Calu3 (cell line): ENCODE data around the gene HYAL3. TPM values are rescaled to one million over a fixed set of nuclear protein-coding genes. Genes with fewer than 3 reads are reported as not detected.
A peak's percentile ranks its signal among the peaks of the same experiment; 100 is the strongest.

Experiments used
- BruUV-seq: library from RNA; stranded (reverse); fragments of 400-500 nt; replicated peaks from 2 replicates; lab custom pipeline; 2021; lab: Mats Ljungman, UMichigan
- CTCF ChIA-PET: fragments of 300-600 bp; sonication (Branson Sonifier 250); formaldehyde crosslinking; loops from one replicate; lab custom pipeline; 2022; ENCODE audit warnings: antibody characterized with exemption; lab: Charles Lee
- DNase-seq: peaks from one replicate; pipeline ENCODE4 v3.0.0; 2022
- H3K27ac Mint-ChIP-seq: one replicate; pipeline ENCODE4 v1.8.0; 2022; ENCODE audit warnings: mixed read lengths; ENCODE audit not compliant: unreplicated experiment
- H3K27me3 Mint-ChIP-seq: one replicate; pipeline ENCODE4 v1.8.0; 2022; ENCODE audit warnings: mixed read lengths; ENCODE audit not compliant: unreplicated experiment
- H3K36me3 Mint-ChIP-seq: one replicate; pipeline ENCODE4 v1.8.0; 2022; ENCODE audit warnings: mild to moderate bottlenecking, moderate library complexity, mixed read lengths; ENCODE audit not compliant: insufficient read depth, unreplicated experiment
- H3K4me1 Mint-ChIP-seq: one replicate; pipeline ENCODE4 v1.8.0; 2022; ENCODE audit warnings: mild to moderate bottlenecking, low read depth, mixed read lengths; ENCODE audit not compliant: unreplicated experiment
- H3K4me3 Mint-ChIP-seq: one replicate; pipeline ENCODE4 v1.8.0; 2022; ENCODE audit warnings: mild to moderate bottlenecking, low read depth, moderate library complexity, mixed read lengths; ENCODE audit not compliant: unreplicated experiment
- H3K9me3 Mint-ChIP-seq: one replicate; pipeline ENCODE4 v1.8.0; 2022; ENCODE audit warnings: low read depth, mixed read lengths; ENCODE audit not compliant: unreplicated experiment
- intact Hi-C: fragments of 100-400 bp; cut with micrococcal nuclease; formaldehyde crosslinking; loops from one replicate; pipeline ENCODE4 v1.10.0; 2022; ENCODE audit not compliant: unreplicated experiment
- total RNA-seq: library from RNA; stranded (reverse); gene quantifications from 2 replicates; pipeline ENCODE4 v1.2.3, GENCODE V29; 2022
- TF ChIP-seq, protein P1 (sequence below): fragments of 200-600 bp; IDR thresholded peaks from one replicate; pipeline ENCODE4 v1.8.0; 2022; ENCODE audit warnings: antibody characterized with exemption; ENCODE audit not compliant: unreplicated experiment

The HYAL3 gene
- total RNA-seq, 1 experiment from 2014 or later, result 5.5 TPM

DNA sequence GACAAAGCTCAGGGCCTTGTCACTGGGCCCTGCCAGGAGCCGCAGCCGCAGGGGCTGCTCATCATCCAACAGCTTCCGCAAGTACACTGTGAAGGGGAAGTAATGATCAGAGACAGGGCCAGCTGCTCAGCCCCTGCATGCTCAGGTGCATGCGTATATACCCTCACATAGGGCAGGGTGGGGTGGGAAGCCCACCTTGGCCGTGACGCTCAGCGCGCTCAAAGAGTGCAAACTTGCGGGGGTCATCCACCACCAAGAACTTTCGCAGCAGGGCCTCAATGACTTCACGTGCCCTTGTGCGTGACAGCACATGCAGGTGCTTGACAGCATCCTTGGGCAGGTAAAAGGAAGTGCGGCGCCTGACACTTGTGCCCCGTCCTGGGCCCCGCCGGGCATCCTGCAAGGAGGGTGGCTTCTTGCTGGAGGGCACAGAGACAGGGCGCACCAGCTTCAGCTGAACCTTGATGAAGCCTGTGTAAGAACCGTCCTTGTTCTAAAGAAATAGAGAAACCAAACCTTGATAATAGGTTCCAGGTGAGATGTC, 32.2 kb upstream of the HYAL3 start:
- H3K36me3 Mint-ChIP-seq, result peaks cover 45% of the 10 kb centered on the region
- intact Hi-C loops, result no loop called here
- BruUV-seq, result no TSS peak
- no peaks in the 10 kb centered on the region for H3K27me3 Mint-ChIP-seq
- no peaks in the 10 kb centered on the region for H3K9me3 Mint-ChIP-seq
- DNase-seq, result no peak
- H3K4me3 Mint-ChIP-seq, result no peak overlapping the region
- TF ChIP-seq, protein P1, sequence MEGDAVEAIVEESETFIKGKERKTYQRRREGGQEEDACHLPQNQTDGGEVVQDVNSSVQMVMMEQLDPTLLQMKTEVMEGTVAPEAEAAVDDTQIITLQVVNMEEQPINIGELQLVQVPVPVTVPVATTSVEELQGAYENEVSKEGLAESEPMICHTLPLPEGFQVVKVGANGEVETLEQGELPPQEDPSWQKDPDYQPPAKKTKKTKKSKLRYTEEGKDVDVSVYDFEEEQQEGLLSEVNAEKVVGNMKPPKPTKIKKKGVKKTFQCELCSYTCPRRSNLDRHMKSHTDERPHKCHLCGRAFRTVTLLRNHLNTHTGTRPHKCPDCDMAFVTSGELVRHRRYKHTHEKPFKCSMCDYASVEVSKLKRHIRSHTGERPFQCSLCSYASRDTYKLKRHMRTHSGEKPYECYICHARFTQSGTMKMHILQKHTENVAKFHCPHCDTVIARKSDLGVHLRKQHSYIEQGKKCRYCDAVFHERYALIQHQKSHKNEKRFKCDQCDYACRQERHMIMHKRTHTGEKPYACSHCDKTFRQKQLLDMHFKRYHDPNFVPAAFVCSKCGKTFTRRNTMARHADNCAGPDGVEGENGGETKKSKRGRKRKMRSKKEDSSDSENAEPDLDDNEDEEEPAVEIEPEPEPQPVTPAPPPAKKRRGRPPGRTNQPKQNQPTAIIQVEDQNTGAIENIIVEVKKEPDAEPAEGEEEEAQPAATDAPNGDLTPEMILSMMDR, result no peak
- CTCF ChIA-PET, result no interaction called here
- no peak overlapping the region for H3K27ac Mint-ChIP-seq
- no peaks in the 10 kb centered on the region for H3K4me1 Mint-ChIP-seq

DNA sequence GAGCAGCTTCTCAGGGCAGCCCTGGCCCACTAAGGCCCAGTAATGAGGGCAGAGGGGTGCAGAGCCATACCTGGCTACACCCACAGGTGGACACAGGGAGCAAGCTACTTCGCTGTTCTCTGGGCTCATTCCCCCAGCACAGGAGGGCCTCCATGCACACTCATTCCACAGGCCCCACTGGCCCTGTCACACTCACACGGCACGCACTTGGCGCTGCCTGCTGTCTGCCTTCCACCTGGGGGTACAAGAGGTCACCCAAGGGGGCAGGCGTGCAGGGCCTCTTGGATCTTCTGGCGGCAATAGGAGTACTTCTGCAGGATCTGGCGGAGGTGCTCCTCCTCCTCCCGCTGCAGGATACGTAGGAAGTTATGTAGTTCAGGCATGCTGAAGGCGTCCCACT, 31.1 kb upstream of the HYAL3 start:
- intact Hi-C loops, result no loop called here
- H3K36me3 Mint-ChIP-seq, result peaks cover 35% of the 10 kb centered on the region
- H3K9me3 Mint-ChIP-seq, result no peaks in the 10 kb centered on the region
- TF ChIP-seq, protein P1, result no peak
- DNase-seq, result no peak
- CTCF ChIA-PET, result no interaction called here
- BruUV-seq, result no TSS peak
- H3K4me3 Mint-ChIP-seq, result no peak overlapping the region
- H3K27ac Mint-ChIP-seq, result no peak overlapping the region
- H3K27me3 Mint-ChIP-seq, result no peaks in the 10 kb centered on the region
- no peaks in the 10 kb centered on the region for H3K4me1 Mint-ChIP-seq

DNA sequence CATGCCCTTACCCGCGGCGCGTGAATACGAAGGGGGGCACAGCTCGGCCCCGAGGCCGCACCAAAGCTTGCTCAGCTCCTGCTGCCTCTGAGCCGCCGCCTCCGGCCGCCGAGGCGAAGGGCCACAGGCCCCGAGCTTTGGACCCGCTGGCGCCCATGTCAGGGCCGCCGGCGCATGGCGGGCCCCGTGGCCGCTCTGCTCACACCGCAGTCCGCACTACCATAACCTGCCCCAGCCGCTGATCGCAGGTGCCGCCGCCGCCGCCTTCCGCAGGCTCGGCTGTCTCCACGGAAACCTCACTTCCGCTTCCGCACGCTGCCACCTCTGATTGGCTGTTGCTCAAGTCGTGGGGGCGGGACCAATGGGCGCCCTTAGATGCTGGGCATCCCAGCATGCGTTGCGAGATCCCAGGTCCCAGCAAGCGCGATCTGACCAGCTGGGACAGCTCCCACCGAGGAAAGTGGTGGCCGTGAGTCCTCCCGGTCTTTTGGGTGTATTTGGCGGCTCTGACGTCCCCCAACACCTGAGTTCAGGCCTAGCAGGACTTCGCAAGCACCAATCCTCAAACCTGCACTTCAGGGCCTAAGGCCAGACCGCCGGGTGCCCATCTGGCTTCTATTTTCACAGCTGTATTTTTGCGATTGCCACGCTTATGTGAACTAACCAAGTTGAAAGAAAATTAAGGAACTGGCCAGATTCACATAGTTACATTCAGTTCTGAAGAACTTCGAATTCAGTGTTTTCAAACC, 28.9 kb upstream of the HYAL3 start, which contains the start of gene TUSC2:
TSS of gene TUSC2 (minus strand) at position 281 of the 749 bp plus-strand sequence. CDS start at position 157, 124 bp downstream.
- TF ChIP-seq, protein P1, result no peak
- no peaks in the 10 kb centered on the region for H3K4me1 Mint-ChIP-seq
- intact Hi-C loops, result loop anchor here (10.0 kb wide), 1 partner anchor 53 kb away; the partner anchor contains the start of gene LSMEM2
- peak within 1 kb of the TSS; percentile 82 for H3K4me3 Mint-ChIP-seq
- TSS peak; percentile 91 for BruUV-seq
- DNase-seq, result peak; percentile 96
- peaks cover 36% of the 10 kb centered on the region for H3K36me3 Mint-ChIP-seq
- H3K9me3 Mint-ChIP-seq, result no peaks in the 10 kb centered on the region
- CTCF ChIA-PET, result interaction anchor here (0.9 to 1.8 kb wide), 3 partner anchors 9 to 68 kb away, joined by 3 to 14 read pairs (median 6); partner anchors contain the start of gene IFRD2
- H3K27me3 Mint-ChIP-seq, result no peaks in the 10 kb centered on the region
- peak within 1 kb of the TSS; percentile 64 for H3K27ac Mint-ChIP-seq

DNA sequence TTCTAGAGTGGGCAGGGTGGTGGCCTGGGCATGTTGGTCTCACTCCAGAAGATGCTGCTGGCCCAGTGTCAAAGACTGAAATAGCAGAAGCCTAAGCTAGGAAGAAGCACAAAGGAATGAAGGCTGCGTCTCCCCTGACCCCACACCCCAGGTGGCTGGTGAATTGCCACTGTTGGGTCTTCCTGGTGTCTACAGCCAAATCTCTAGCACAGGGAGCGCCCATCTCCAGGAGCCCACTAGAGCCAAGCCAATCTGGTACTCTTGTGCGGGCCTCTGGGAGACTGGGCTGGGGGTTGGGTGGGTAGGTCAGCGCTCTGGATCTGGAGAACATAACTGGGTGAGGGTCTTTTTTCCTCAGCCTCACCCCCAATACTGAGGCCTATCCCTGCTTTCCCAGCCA, 27.9 kb upstream of the HYAL3 start:
- Mint-ChIP-seq H3K4me3 (peak overlapping the region; percentile 82), H3K36me3 (peaks cover 36% of the 10 kb centered on the region), H3K9me3 (no peaks in the 10 kb centered on the region), H3K27me3 (no peaks in the 10 kb centered on the region), H3K27ac (peak overlapping the region; percentile 64), H3K4me1 (no peaks in the 10 kb centered on the region)
- CTCF ChIA-PET, result interaction anchor here (1.6 to 1.8 kb wide), 2 partner anchors 10 to 35 kb away, joined by 6 to 14 read pairs; partner anchors contain the start of gene IFRD2
- TF ChIP-seq, protein P1, result no peak
- no TSS peak for BruUV-seq
- no peak for DNase-seq
- intact Hi-C loops, result loop anchor here (10.0 kb wide), 1 partner anchor 52 kb away; the partner anchor contains the start of gene LSMEM2
